ENCODE measurements around the gene NDUFA8. TPM values are rescaled to one million over a fixed set of nuclear protein-coding genes. Genes with fewer than 3 reads are reported as not detected.

The NDUFA8 gene
- total and polyA plus RNA-seq, 2 experiments from 2014 or later = 35.5 to 133 TPM

DNA sequence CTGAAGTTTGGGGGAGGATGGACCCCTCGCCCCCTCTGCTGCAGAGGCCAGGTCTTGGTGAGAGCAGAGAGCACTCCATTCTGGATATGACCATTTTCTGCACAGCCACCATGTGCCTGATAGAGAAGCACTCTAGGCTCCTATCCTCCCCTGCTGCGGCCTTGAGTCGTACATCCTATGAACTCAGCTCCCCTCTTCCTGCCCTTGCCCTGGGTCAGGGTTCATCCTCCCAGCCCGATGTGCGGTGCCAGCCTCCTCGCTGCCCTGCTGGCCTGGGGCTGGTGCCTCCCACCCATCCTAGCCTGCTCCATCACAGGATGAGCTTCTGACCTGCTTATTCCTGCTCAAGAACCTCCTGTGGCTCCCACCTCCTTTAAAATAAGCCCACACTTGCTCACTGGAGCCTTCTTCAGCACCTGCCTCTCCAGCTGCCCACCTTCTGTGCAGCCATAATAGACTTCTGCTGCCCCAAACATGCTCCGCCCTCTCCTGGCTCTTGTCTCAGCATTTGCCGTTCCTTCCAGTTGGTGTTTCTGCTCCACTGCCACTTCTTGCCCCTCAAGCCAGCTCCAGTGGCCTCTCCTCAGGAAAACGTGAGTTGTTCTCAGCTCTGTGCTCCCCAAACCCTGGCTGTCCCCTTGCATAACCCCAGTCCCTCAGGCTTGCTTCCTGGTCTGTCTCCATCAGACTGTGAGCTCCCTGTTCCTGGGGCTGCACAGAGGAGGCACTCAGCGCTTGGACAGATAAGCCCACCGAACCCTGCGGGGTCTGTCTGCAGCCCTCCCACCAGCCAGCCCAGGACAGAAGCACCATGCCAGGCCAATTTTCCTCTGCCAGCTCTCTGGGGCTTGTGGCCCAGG lies 44.2 kb downstream of the NDUFA8 start:
- in situ Hi-C loops (cut with MboI) = no loop called here
- no peak overlapping the region for H2AFZ ChIP-seq
- peaks cover 19% of the 10 kb centered on the region for H3K27me3 ChIP-seq (replicated peaks; ENCODE audit: insufficient read depth)
- no peak for TF ChIP-seq EZH2phosphoT487 (IDR thresholded peaks at IDR 0.05; ENCODE audit: insufficient read depth, low read depth)
- no peak for TF ChIP-seq EZH2 (IDR thresholded peaks at IDR 0.05; ENCODE audit: insufficient read depth, poor library complexity, severe bottlenecking)
- H3F3A ChIP-seq (ENCODE audit: insufficient read depth) = no peaks in the 10 kb centered on the region
- no peak overlapping the region for H3K4me3 ChIP-seq
- 61 to 68% methylated on average over 11 to 12 of the region's 12 CpGs for WGBS, 2 experiments (ENCODE audit: low coverage in 1 of 2, low lambda C conversion rate in 2 of 2, missing lambda C conversion rate in 2 of 2)
- H3K9me3 ChIP-seq (ENCODE audit: low read depth) = no peaks in the 10 kb centered on the region
- no peak overlapping the region for H3K9ac ChIP-seq
- no peaks in the 10 kb centered on the region for H3K79me2 ChIP-seq (ENCODE audit: insufficient read depth)
- H3K36me3 ChIP-seq (ENCODE audit: low read depth) = no peaks in the 10 kb centered on the region
- H4K20me1 ChIP-seq (ENCODE audit: insufficient read depth) = no peaks in the 10 kb centered on the region
- no peak overlapping the region for H3K4me2 ChIP-seq (ENCODE audit: unreplicated experiment)
- H3K27ac ChIP-seq = no peak overlapping the region
- DNase-seq = no peak
- H3K4me1 ChIP-seq (ENCODE audit: insufficient read depth) = no peaks in the 10 kb centered on the region
- no peaks in the 10 kb centered on the region for H3K9me2 ChIP-seq (ENCODE audit: insufficient read depth)

DNA sequence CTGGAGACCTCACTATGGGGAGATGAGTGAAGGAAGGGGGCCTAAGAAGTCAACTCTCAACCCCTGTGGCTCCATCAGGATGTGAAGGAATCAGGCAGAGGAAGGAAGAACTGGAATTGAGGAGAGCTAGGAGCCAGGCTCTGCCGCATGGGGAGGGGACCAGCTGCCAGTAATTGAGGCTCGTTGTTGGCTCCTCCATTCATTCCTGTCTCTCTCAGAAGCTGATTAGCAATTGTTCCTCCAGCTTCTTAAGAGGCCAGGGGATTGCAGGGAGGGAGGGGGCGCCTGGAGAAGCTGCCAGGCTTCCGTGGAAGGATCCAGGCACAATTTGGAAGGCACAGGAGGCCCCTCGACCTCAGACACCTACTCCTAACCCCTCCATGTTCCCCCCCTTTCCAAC lies 46.0 kb downstream of the NDUFA8 start:
- no peak overlapping the region for H3K9ac ChIP-seq
- DNase-seq = no peak
- H3K36me3 ChIP-seq (ENCODE audit: low read depth) = no peaks in the 10 kb centered on the region
- no peaks in the 10 kb centered on the region for H3F3A ChIP-seq (ENCODE audit: insufficient read depth)
- no peak overlapping the region for H3K4me3 ChIP-seq
- H3K79me2 ChIP-seq (ENCODE audit: insufficient read depth) = no peaks in the 10 kb centered on the region
- H2AFZ ChIP-seq = no peak overlapping the region
- H4K20me1 ChIP-seq (ENCODE audit: insufficient read depth) = no peaks in the 10 kb centered on the region
- H3K4me2 ChIP-seq (ENCODE audit: unreplicated experiment) = no peak overlapping the region
- H3K9me3 ChIP-seq (ENCODE audit: low read depth) = no peaks in the 10 kb centered on the region
- in situ Hi-C loops (cut with MboI) = no loop called here
- no peak for TF ChIP-seq EZH2 (IDR thresholded peaks at IDR 0.05; ENCODE audit: insufficient read depth, poor library complexity, severe bottlenecking)
- no peak for TF ChIP-seq EZH2phosphoT487 (IDR thresholded peaks at IDR 0.05; ENCODE audit: insufficient read depth, low read depth)
- WGBS, 2 experiments (ENCODE audit: low coverage in 1 of 2, low lambda C conversion rate in 2 of 2, missing lambda C conversion rate in 2 of 2) = 4 to 13% methylated on average over 4 to 5 of the region's 5 CpGs
- H3K27me3 ChIP-seq (replicated peaks; ENCODE audit: insufficient read depth) = peaks cover 19% of the 10 kb centered on the region
- no peaks in the 10 kb centered on the region for H3K9me2 ChIP-seq (ENCODE audit: insufficient read depth)
- no peaks in the 10 kb centered on the region for H3K4me1 ChIP-seq (ENCODE audit: insufficient read depth)
- H3K27ac ChIP-seq = no peak overlapping the region

DNA sequence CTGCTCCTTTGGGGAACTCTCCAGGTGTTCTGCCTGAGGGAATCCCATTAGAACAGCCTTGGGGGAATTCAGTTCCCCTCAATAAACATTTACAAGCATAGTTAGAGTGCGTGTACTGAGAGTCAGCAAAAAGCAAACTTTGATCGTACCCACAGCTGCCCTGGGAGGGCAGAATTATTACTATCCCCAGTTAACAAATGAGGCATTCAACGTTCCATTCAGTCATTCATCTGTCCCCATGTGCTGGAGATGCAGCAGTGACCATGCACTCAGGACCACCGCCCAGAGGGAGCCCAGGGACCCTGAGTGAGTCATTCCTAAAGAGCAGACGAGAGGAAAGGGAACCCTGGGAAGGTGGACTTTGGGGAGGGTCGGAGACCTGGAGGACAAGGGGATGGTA lies 47.3 kb downstream of the NDUFA8 start:
- no peaks in the 10 kb centered on the region for H4K20me1 ChIP-seq (ENCODE audit: insufficient read depth)
- H3K27ac ChIP-seq = no peak overlapping the region
- no peak overlapping the region for H3K4me3 ChIP-seq
- H3K36me3 ChIP-seq (ENCODE audit: low read depth) = no peaks in the 10 kb centered on the region
- TF ChIP-seq EZH2phosphoT487 (IDR thresholded peaks at IDR 0.05; ENCODE audit: insufficient read depth, low read depth) (no peak), EZH2 (IDR thresholded peaks at IDR 0.05; ENCODE audit: insufficient read depth, poor library complexity, severe bottlenecking) (no peak)
- H3K9me3 ChIP-seq (ENCODE audit: low read depth) = no peaks in the 10 kb centered on the region
- no peak overlapping the region for H3K9ac ChIP-seq
- no peak overlapping the region for H3K4me2 ChIP-seq (ENCODE audit: unreplicated experiment)
- DNase-seq = no peak
- WGBS, 2 experiments (ENCODE audit: low coverage in 1 of 2, low lambda C conversion rate in 2 of 2, missing lambda C conversion rate in 2 of 2) = 64 to 71% methylated on average over 6 of the region's 6 CpGs
- peaks cover 19% of the 10 kb centered on the region for H3K27me3 ChIP-seq (replicated peaks; ENCODE audit: insufficient read depth)
- no peaks in the 10 kb centered on the region for H3F3A ChIP-seq (ENCODE audit: insufficient read depth)
- no peaks in the 10 kb centered on the region for H3K9me2 ChIP-seq (ENCODE audit: insufficient read depth)
- no peaks in the 10 kb centered on the region for H3K4me1 ChIP-seq (ENCODE audit: insufficient read depth)
- in situ Hi-C loops (cut with MboI) = no loop called here
- no peak overlapping the region for H2AFZ ChIP-seq
- H3K79me2 ChIP-seq (ENCODE audit: insufficient read depth) = no peaks in the 10 kb centered on the region

DNA sequence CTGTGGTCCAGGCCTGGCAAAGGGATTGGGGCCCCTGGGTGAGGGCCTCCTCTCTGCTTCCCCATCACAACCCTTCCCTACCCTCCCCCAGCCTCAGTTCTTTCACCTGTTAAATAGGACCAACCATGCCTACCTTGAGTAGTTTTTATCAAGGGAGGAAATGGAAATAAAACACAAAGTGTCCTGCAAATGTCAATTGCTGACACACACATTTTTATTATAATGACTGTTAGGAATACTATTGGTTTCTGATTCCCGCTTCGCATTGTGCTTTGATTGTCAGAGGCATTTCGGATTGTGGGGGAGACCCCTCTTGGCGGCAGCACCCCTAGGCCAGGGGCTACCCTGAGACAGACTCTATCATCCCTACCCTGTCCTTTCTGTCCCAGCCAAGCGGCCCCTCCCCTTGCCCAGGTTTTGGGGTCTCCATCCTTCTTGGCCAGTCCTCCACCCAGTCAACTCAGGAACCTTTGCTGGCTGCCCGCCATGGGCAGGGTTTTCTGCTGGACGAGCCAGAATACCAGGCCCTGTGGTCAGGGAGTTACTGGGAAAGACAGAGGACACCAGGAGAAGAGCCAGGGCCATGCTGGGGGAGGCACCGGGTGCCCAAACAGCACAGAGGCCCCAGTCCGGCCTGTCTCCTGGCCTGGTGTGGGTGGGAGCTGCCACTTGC lies 48.0 kb downstream of the NDUFA8 start:
- Histone ChIP-seq H4K20me1 (ENCODE audit: insufficient read depth) (no peaks in the 10 kb centered on the region), H3K36me3 (ENCODE audit: low read depth) (no peaks in the 10 kb centered on the region), H3K9ac (no peak overlapping the region), H3K4me3 (no peak overlapping the region), H3K79me2 (ENCODE audit: insufficient read depth) (no peaks in the 10 kb centered on the region), H3F3A (ENCODE audit: insufficient read depth) (no peaks in the 10 kb centered on the region), H3K27me3 (replicated peaks; ENCODE audit: insufficient read depth) (peaks cover 19% of the 10 kb centered on the region), H2AFZ (no peak overlapping the region), H3K9me3 (ENCODE audit: low read depth) (no peaks in the 10 kb centered on the region), H3K4me2 (ENCODE audit: unreplicated experiment) (no peak overlapping the region), H3K9me2 (ENCODE audit: insufficient read depth) (no peaks in the 10 kb centered on the region), H3K4me1 (ENCODE audit: insufficient read depth) (no peaks in the 10 kb centered on the region), H3K27ac (no peak overlapping the region)
- no peak for DNase-seq
- no peak for TF ChIP-seq EZH2 (IDR thresholded peaks at IDR 0.05; ENCODE audit: insufficient read depth, poor library complexity, severe bottlenecking)
- no peak for TF ChIP-seq EZH2phosphoT487 (IDR thresholded peaks at IDR 0.05; ENCODE audit: insufficient read depth, low read depth)
- 73 to 79% methylated on average over 8 to 9 of the region's 9 CpGs for WGBS, 2 experiments (ENCODE audit: low coverage in 1 of 2, low lambda C conversion rate in 2 of 2, missing lambda C conversion rate in 2 of 2)
- in situ Hi-C loops (cut with MboI) = no loop called here

Data from GM23248 (cell line).